ENCODE data around the gene SHH. TPM values are rescaled to one million over a fixed set of nuclear protein-coding genes. Genes with fewer than 3 reads are reported as not detected.
A peak's percentile ranks its signal among the peaks of the same experiment; 100 is the strongest.

Gene SHH
- polyA plus RNA-seq, 4 donors, result 0.27 to 8.3 (median 1.3) TPM

GRCh38 chr7:155761162-155761561, 51.1 kb downstream of the SHH start:
- no peak overlapping the region for H3K4me3 ChIP-seq (ENCODE audit: low read depth in 1 of 3, low read length in 3 of 3)
- H3K36me3 ChIP-seq (ENCODE audit: control insufficient read depth in 3 of 3, insufficient read depth in 2 of 3, low read depth in 1 of 3, low read length in 3 of 3), result peaks cover 2 to 46% (median 8%) of the 10 kb centered on the region in 3 donors
- FAIRE-seq (no peak), DNase-seq (no peak)
- WGBS, 3 donors, result 94 to 98% (median 95%) methylated on average over 5 of the region's 5 CpGs
- no peak overlapping the region for H3K27ac ChIP-seq (ENCODE audit: low read depth in 1 of 3, low read length in 2 of 3)
- no peaks in the 10 kb centered on the region for H3K27me3 ChIP-seq (ENCODE audit: control insufficient read depth in 3 of 3, insufficient read depth in 3 of 3, low read length in 3 of 3)
- H3K9me3 ChIP-seq (ENCODE audit: control insufficient read depth in 2 of 2, insufficient read depth in 1 of 2, low read depth in 1 of 2, low read length in 1 of 2), result no peaks in the 10 kb centered on the region
- peaks cover 2 to 4% (median 3%) of the 10 kb centered on the region in 3 donors for H3K4me1 ChIP-seq (ENCODE audit: control insufficient read depth in 3 of 3, insufficient read depth in 2 of 3, low read depth in 1 of 3, low read length in 2 of 3)

GRCh38 chr7:155759740-155760430, 52.4 kb downstream of the SHH start:
- DNase-seq (peak; percentile 64 to 85), FAIRE-seq (no peak)
- Histone ChIP-seq H3K4me3 (ENCODE audit: low read depth in 1 of 3, low read length in 3 of 3) (no peak overlapping the region), H3K36me3 (ENCODE audit: control insufficient read depth in 3 of 3, insufficient read depth in 2 of 3, low read depth in 1 of 3, low read length in 3 of 3) (peaks cover 0 to 36% (median 8%) of the 10 kb centered on the region in 3 donors), H3K4me1 (ENCODE audit: control insufficient read depth in 3 of 3, insufficient read depth in 2 of 3, low read depth in 1 of 3, low read length in 2 of 3) (peaks cover 2 to 4% (median 3%) of the 10 kb centered on the region in 3 donors), H3K9me3 (ENCODE audit: control insufficient read depth in 2 of 2, insufficient read depth in 1 of 2, low read depth in 1 of 2, low read length in 1 of 2) (no peaks in the 10 kb centered on the region), H3K27me3 (ENCODE audit: control insufficient read depth in 3 of 3, insufficient read depth in 3 of 3, low read length in 3 of 3) (no peaks in the 10 kb centered on the region), H3K27ac (ENCODE audit: low read depth in 1 of 3, low read length in 2 of 3) (peak overlapping the region in 1 of 3 donors; percentile 15)
- 44 to 74% (median 55%) methylated on average over 9 of the region's 9 CpGs for WGBS, 3 donors

GRCh38 chr7:155758348-155758747, 53.9 kb downstream of the SHH start:
- Histone ChIP-seq H3K36me3 (ENCODE audit: control insufficient read depth in 3 of 3, insufficient read depth in 2 of 3, low read depth in 1 of 3, low read length in 3 of 3) (peaks cover 0 to 30% (median 7%) of the 10 kb centered on the region in 3 donors), H3K4me3 (ENCODE audit: low read depth in 1 of 3, low read length in 3 of 3) (no peak overlapping the region), H3K4me1 (ENCODE audit: control insufficient read depth in 3 of 3, insufficient read depth in 2 of 3, low read depth in 1 of 3, low read length in 2 of 3) (peaks cover 4 to 9% (median 6%) of the 10 kb centered on the region in 3 donors), H3K27ac (ENCODE audit: low read depth in 1 of 3, low read length in 2 of 3) (no peak overlapping the region), H3K9me3 (ENCODE audit: control insufficient read depth in 2 of 2, insufficient read depth in 1 of 2, low read depth in 1 of 2, low read length in 1 of 2) (no peaks in the 10 kb centered on the region), H3K27me3 (ENCODE audit: control insufficient read depth in 3 of 3, insufficient read depth in 3 of 3, low read length in 3 of 3) (no peaks in the 10 kb centered on the region)
- FAIRE-seq, result no peak
- no peak for DNase-seq
- 94 to 97% (median 97%) methylated on average over 10 of the region's 10 CpGs for WGBS, 3 donors

- Histone ChIP-seq H3K27ac (ENCODE audit: low read depth in 1 of 3, low read length in 2 of 3) (peak overlapping the region in 1 of 3 donors; percentile 3), H3K4me3 (ENCODE audit: low read depth in 1 of 3, low read length in 3 of 3) (no peak overlapping the region), H3K27me3 (ENCODE audit: control insufficient read depth in 3 of 3, insufficient read depth in 3 of 3, low read length in 3 of 3) (no peaks in the 10 kb centered on the region), H3K9me3 (ENCODE audit: control insufficient read depth in 2 of 2, insufficient read depth in 1 of 2, low read depth in 1 of 2, low read length in 1 of 2) (no peaks in the 10 kb centered on the region), H3K4me1 (ENCODE audit: control insufficient read depth in 3 of 3, insufficient read depth in 2 of 3, low read depth in 1 of 3, low read length in 2 of 3) (peaks cover 7 to 15% (median 11%) of the 10 kb centered on the region in 3 donors), H3K36me3 (ENCODE audit: control insufficient read depth in 3 of 3, insufficient read depth in 2 of 3, low read depth in 1 of 3, low read length in 3 of 3) (peaks cover 0 to 27% (median 7%) of the 10 kb centered on the region in 3 donors)
- no peak for FAIRE-seq
- DNase-seq, result no peak
- 90 to 97% (median 95%) methylated on average over 9 of the region's 9 CpGs for WGBS, 3 donors
These were observed 55.9 kb downstream of the SHH start for GRCh38 chr7:155756322-155756721.

GRCh38 chr7:155755026-155755425, 57.2 kb downstream of the SHH start:
- WGBS, 3 donors, result 49 to 83% (median 68%) methylated on average over 3 of the region's 3 CpGs
- no peak for FAIRE-seq

GRCh38 chr7:155754165-155754564, 58.1 kb downstream of the SHH start:
- H3K36me3 ChIP-seq (ENCODE audit: control insufficient read depth in 3 of 3, insufficient read depth in 2 of 3, low read depth in 1 of 3, low read length in 3 of 3), result peaks cover 0 to 28% (median 7%) of the 10 kb centered on the region in 3 donors
- no peaks in the 10 kb centered on the region for H3K9me3 ChIP-seq (ENCODE audit: control insufficient read depth in 2 of 2, insufficient read depth in 1 of 2, low read depth in 1 of 2, low read length in 1 of 2)
- DNase-seq (no peak), FAIRE-seq (no peak)
- no peak overlapping the region for H3K4me3 ChIP-seq (ENCODE audit: low read depth in 1 of 3, low read length in 3 of 3)
- H3K27ac ChIP-seq (ENCODE audit: low read depth in 1 of 3, low read length in 2 of 3), result no peak overlapping the region
- no peaks in the 10 kb centered on the region for H3K27me3 ChIP-seq (ENCODE audit: control insufficient read depth in 3 of 3, insufficient read depth in 3 of 3, low read length in 3 of 3)
- H3K4me1 ChIP-seq (ENCODE audit: control insufficient read depth in 3 of 3, insufficient read depth in 2 of 3, low read depth in 1 of 3, low read length in 2 of 3), result peaks cover 3 to 13% (median 12%) of the 10 kb centered on the region in 3 donors

More at GRCh38 chr7:155755026-155755425, 57.2 kb downstream of the SHH start:
- H3K27ac ChIP-seq (ENCODE audit: low read depth in 1 of 3, low read length in 2 of 3), result no peak overlapping the region
- DNase-seq, result no peak
- H3K9me3 ChIP-seq (ENCODE audit: control insufficient read depth in 2 of 2, insufficient read depth in 1 of 2, low read depth in 1 of 2, low read length in 1 of 2), result no peaks in the 10 kb centered on the region
- no peak overlapping the region for H3K4me3 ChIP-seq (ENCODE audit: low read depth in 1 of 3, low read length in 3 of 3)
- H3K36me3 ChIP-seq (ENCODE audit: control insufficient read depth in 3 of 3, insufficient read depth in 2 of 3, low read depth in 1 of 3, low read length in 3 of 3), result peaks cover 0 to 24% (median 4%) of the 10 kb centered on the region in 3 donors
- peaks cover 4 to 14% (median 12%) of the 10 kb centered on the region in 3 donors for H3K4me1 ChIP-seq (ENCODE audit: control insufficient read depth in 3 of 3, insufficient read depth in 2 of 3, low read depth in 1 of 3, low read length in 2 of 3)
- no peaks in the 10 kb centered on the region for H3K27me3 ChIP-seq (ENCODE audit: control insufficient read depth in 3 of 3, insufficient read depth in 3 of 3, low read length in 3 of 3)

- Histone ChIP-seq H3K4me3 (ENCODE audit: low read depth in 1 of 3, low read length in 3 of 3) (no peak overlapping the region), H3K4me1 (ENCODE audit: control insufficient read depth in 3 of 3, insufficient read depth in 2 of 3, low read depth in 1 of 3, low read length in 2 of 3) (peaks cover 3 to 13% (median 12%) of the 10 kb centered on the region in 3 donors), H3K9me3 (ENCODE audit: control insufficient read depth in 2 of 2, insufficient read depth in 1 of 2, low read depth in 1 of 2, low read length in 1 of 2) (no peaks in the 10 kb centered on the region), H3K27ac (ENCODE audit: low read depth in 1 of 3, low read length in 2 of 3) (peak overlapping the region in 1 of 3 donors; percentile 13), H3K36me3 (ENCODE audit: control insufficient read depth in 3 of 3, insufficient read depth in 2 of 3, low read depth in 1 of 3, low read length in 3 of 3) (peaks cover 0 to 29% (median 7%) of the 10 kb centered on the region in 3 donors), H3K27me3 (ENCODE audit: control insufficient read depth in 3 of 3, insufficient read depth in 3 of 3, low read length in 3 of 3) (no peaks in the 10 kb centered on the region)
- DNase-seq (peak in 1 of 2 donors; percentile 37), FAIRE-seq (no peak)
- 45 to 72% (median 60%) methylated on average over 10 of the region's 10 CpGs for WGBS, 3 donors
These were observed 58.8 kb downstream of the SHH start for GRCh38 chr7:155753446-155753965.

- Histone ChIP-seq H3K27ac (ENCODE audit: low read depth in 1 of 3, low read length in 2 of 3) (peak overlapping the region in 1 of 3 donors; percentile 32), H3K27me3 (ENCODE audit: control insufficient read depth in 3 of 3, insufficient read depth in 3 of 3, low read length in 3 of 3) (no peaks in the 10 kb centered on the region), H3K4me3 (ENCODE audit: low read depth in 1 of 3, low read length in 3 of 3) (no peak overlapping the region), H3K4me1 (ENCODE audit: control insufficient read depth in 3 of 3, insufficient read depth in 2 of 3, low read depth in 1 of 3, low read length in 2 of 3) (peaks cover 3 to 14% (median 12%) of the 10 kb centered on the region in 3 donors), H3K36me3 (ENCODE audit: control insufficient read depth in 3 of 3, insufficient read depth in 2 of 3, low read depth in 1 of 3, low read length in 3 of 3) (peaks cover 0 to 26% (median 7%) of the 10 kb centered on the region in 3 donors), H3K9me3 (ENCODE audit: control insufficient read depth in 2 of 2, insufficient read depth in 1 of 2, low read depth in 1 of 2, low read length in 1 of 2) (no peaks in the 10 kb centered on the region)
- DNase-seq (no peak), FAIRE-seq (no peak)
- WGBS, 3 donors, result 79 to 93% (median 85%) methylated on average over 9 of the region's 9 CpGs
These were observed 59.4 kb downstream of the SHH start for GRCh38 chr7:155752756-155753445.
